Mucosa of stomach (tissue), 1 donor: ENCODE results near the gene FNBP1.
"Not testable (repeated sequence)": the region's sequence is repeated elsewhere in the genome, so short reads cannot be mapped to it uniquely, and the experiment has no call there.

ENCODE experiments used
- H3K27me3 ChIP-seq: one replicate; pipeline ENCODE4 v1.7.0; 2013; ENCODE audit warnings: mild to moderate bottlenecking, low read length; ENCODE audit not compliant: control insufficient read depth, insufficient read depth
- H3K36me3 ChIP-seq: one replicate; pipeline ENCODE4 v1.7.0; 2013; ENCODE audit warnings: low read length; ENCODE audit not compliant: control insufficient read depth, insufficient read depth
- H3K4me1 ChIP-seq: one replicate; pipeline ENCODE4 v1.7.0; 2013; ENCODE audit warnings: mild to moderate bottlenecking, low read length; ENCODE audit not compliant: control insufficient read depth, insufficient read depth
- H3K4me3 ChIP-seq: one replicate; pipeline ENCODE4 v1.7.0; 2013; ENCODE audit warnings: low read length
- H3K9ac ChIP-seq: one replicate; pipeline ENCODE4 v1.7.0; 2013; ENCODE audit warnings: mild to moderate bottlenecking, low read length, moderate library complexity
- H3K9me3 ChIP-seq: one replicate; pipeline ENCODE4 v1.7.0; 2013; ENCODE audit warnings: mild to moderate bottlenecking, low read length, moderate library complexity; ENCODE audit not compliant: control insufficient read depth
- donor health status: Pancreatic carcinoma.

FNBP1 gene

DNA sequence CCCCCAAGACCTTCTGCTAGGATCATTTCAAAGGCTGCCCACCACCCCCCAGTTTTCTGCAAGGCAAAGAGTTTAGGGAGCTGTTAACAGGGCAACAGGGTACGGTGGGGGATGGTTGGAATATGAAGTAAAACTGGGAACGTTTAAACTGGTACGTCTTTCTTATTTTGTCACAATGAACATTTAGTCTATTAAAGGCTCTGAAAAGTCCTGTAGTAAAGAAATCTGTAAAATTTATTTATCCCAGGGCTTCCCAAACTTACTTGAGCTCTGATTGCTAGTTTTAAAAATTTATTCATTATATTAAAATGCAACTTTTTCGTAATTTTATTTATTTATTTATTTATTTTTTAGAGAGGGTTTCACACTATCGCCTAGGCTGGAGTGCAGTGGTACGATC is 145.7 kb downstream of the FNBP1 start:
- Histone ChIP-seq H3K4me3 (no peak overlapping the region), H3K9ac (no peak overlapping the region), H3K4me1 (peaks cover 7% of the 10 kb centered on the region), H3K36me3 (no peaks in the 10 kb centered on the region), H3K27me3 (no peaks in the 10 kb centered on the region), H3K9me3 (no peaks in the 10 kb centered on the region)

DNA sequence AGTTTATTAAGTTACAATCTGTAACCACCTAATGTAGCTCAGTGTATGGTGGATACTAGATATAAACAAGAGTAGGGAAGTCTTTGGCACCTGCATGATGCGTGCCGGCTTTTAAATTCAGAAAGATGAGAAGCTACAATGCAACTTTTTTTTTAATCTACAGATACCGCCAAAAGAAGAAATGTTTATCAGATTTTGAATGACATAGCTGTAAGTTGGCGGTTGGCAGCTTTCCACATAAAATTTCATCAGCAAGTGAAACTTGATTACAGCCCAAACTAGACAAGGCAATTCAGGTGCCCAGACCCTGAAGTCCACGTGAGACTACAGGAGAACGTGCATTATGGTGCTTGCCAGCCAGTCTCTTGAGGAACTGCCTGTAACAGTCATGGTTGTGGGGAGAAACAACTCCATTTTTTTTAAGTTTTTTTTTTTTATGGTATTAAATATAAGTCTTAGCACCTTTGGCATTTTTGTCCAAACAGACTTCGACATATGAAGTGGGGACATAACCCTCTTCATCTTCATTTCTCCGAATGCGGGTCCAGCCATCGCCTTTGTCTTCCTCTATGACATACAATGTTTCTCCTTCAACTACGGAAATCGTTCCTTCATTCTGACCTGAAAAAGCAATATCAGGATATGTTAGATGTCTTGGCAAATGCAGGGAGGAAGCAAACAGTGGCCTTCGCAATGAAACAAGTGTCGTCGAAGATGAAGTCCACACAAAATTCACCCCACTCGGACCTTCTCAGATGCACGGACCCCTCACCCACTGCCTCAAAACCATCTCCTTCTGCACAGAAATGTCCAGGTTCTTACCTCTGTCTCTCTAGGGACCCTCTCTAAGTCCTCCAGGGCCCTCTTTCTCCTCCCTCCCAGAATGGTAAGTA is 147.4 kb downstream of the FNBP1 start:
- H3K9me3 ChIP-seq: no peaks in the 10 kb centered on the region

DNA sequence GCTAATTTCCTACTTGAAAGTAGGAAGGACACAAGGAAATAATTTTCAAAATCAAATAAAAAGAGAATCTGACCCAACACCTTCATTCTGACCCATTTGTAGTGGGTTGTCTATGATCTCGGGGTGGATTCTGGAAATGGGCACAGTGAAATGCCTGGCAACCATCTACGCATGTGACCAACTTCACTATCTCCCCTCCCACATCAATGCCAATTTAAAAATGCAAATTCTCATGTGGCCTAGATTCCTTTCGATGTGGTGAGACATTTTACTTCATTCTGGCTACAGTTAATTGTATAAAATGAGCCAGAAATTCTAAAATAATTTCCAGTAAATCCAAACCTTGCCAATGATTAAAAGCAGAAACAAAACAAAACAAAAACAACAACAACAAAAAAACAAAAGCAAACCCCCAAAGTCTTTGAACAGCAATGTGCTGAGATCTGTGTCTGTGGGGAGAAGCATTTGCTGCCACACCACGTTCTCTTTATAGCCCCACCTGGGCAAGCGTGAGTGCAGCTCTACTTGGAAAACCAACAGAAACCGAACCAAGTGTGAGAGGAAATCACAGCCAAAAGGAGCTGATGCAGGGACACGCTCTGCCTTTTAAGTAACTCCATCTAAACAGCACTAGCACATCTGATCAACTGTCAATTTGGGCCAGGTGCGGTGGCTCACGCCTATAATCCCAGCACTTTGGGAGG is 148.7 kb downstream of the FNBP1 start:
- no peaks in the 10 kb centered on the region for H3K36me3 ChIP-seq
- H3K9me3 ChIP-seq: no peaks in the 10 kb centered on the region
- H3K9ac ChIP-seq: no peak overlapping the region
- H3K4me3 ChIP-seq: no peak overlapping the region
- H3K27me3 ChIP-seq: no peaks in the 10 kb centered on the region
- peaks cover 7% of the 10 kb centered on the region for H3K4me1 ChIP-seq

More for the DNA sequence above, 147.4 kb downstream of the FNBP1 start:
- no peak overlapping the region for H3K9ac ChIP-seq
- peaks cover 7% of the 10 kb centered on the region for H3K4me1 ChIP-seq
- H3K36me3 ChIP-seq: no peaks in the 10 kb centered on the region
- no peak overlapping the region for H3K4me3 ChIP-seq
- no peaks in the 10 kb centered on the region for H3K27me3 ChIP-seq

DNA sequence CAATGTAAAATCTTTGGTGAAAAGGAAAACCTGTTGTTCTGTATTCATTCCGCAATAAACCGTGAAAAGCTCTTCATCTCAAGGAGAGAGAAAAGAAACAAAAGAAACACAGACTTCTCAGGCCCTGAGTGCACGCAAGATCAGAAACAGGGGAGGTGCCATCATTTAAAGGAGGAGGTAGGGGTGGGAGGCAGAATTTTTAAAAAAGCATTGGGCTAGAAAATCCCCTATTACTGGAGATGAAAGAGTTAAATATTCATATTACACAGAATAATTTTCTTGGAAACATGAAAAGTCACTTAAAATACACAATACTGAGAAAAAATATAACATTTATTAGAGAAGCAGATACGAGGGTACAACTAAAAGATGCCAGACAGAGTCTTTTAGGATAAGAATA is 151.4 kb downstream of the FNBP1 start:
- peaks cover 7% of the 10 kb centered on the region for H3K4me1 ChIP-seq
- no peak overlapping the region for H3K9ac ChIP-seq
- no peak overlapping the region for H3K4me3 ChIP-seq
- H3K9me3 ChIP-seq: no peaks in the 10 kb centered on the region
- H3K36me3 ChIP-seq: no peaks in the 10 kb centered on the region
- H3K27me3 ChIP-seq: no peaks in the 10 kb centered on the region

DNA sequence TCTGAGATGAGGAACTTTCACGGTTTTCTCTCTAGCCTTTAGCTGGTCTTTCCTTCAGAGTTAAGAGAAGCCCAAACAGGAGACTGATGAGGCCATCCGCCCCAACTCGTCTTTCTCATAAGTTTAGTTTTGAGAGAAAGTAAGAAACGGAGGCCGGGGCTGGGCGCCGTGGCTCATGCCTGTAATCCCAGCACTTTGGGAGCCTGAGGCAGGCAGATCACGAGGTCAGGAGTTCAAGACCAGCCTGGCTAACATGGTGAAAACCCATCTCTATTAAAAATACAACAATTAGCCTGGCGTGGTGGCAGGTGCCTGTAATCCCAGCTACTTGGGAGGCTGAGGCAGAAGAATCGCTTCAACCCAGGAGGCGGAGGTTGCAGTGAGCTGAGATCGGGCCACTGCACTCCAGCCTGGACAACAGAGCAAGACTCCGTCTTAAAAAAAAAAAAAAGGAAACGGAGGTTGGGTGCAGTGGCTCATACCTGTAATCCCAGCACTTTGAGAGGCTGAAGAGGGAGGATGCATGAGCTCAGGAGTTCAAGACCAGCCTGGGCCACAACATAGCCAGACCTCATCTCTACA is 152.2 kb downstream of the FNBP1 start:
- H3K9me3 ChIP-seq, H3K27me3 ChIP-seq, H3K36me3 ChIP-seq, H3K4me3 ChIP-seq: not testable (repeated sequence)
- Histone ChIP-seq H3K4me1 (peaks cover 12% of the 10 kb centered on the region), H3K9ac (peak overlapping the region; percentile 9)

DNA sequence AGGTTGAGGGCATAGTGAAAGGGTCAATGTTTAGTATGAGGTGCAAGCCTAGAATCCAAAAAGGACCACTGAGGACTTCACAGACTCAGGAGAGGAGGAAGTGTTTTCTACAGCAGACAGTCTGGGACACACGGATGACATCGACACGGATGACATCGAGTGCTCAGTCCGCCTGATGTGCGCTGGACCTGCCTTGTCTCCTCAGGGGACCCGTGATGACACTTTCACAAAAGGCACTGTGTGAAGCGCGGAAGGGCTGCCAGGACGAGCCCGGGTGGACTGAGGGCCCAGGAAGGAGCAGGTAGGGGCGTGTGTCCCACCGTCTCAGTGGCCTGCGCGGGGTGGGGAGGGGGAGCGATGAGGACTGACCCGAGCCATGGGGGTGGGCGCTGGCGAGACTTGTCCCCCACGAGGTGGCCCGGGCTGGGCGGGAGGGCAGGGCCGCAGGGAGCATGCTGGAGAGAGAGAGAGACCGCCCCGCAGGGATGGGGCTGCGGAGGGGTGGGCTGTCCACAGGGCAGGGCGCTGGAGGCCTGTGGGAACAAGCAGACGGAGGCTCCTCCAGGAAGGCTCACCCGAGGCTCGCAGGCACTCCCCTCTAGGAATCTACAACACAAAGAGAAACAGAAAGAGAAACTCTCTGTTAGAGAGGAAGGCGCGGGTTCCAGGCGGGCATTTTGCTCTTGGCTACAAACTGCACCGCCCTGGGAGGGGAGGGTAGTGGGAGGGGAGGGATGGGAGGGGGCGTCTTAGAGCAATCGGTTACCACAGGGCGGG is 152.9 kb downstream of the FNBP1 start:
- Histone ChIP-seq H3K9me3 (no peaks in the 10 kb centered on the region), H3K4me1 (peaks cover 18% of the 10 kb centered on the region), H3K9ac (no peak overlapping the region), H3K36me3 (no peaks in the 10 kb centered on the region), H3K27me3 (no peaks in the 10 kb centered on the region), H3K4me3 (no peak overlapping the region)

DNA sequence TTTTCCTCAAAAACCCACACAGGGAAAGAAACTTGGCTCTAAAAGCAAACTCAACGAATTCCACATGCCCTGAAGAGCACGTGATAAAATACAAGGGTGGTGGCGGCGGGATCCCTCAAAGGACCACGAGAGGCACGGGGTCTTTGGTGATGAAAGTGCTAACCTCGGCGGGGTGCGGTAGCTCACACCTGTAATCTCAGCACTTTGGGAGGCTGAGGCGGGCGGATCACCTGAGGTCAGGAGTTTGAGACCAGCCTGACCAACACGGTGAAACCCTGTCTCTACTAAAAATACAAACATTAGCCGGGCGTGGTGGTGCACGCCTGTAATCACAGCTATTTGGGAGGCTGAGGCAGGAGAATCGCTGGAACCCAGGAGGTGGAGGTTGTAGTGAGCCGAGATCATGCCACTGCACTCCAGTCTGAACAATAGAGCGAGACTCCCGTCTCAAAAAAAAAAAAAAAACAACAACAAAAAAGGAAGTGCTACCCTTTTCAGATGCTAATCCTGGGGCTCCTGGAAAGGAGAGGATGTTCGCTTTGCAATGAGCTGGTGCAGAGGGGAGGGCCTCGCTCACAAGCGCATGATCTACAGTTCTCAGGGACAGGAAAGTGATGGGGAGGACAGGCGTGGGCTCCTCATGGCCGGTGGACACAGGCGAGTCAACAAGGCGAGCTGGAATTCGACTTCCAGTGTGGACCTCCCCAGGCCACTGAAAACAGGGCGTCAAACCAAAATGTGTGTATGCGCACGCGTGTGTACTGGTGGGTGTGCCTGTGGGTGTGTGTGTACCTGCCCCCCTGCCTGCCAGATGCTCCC is 153.7 kb downstream of the FNBP1 start:
- Histone ChIP-seq H3K4me1 (peaks cover 25% of the 10 kb centered on the region), H3K27me3 (no peaks in the 10 kb centered on the region), H3K9ac (no peak overlapping the region), H3K4me3 (no peak overlapping the region), H3K36me3 (no peaks in the 10 kb centered on the region), H3K9me3 (no peaks in the 10 kb centered on the region)

DNA sequence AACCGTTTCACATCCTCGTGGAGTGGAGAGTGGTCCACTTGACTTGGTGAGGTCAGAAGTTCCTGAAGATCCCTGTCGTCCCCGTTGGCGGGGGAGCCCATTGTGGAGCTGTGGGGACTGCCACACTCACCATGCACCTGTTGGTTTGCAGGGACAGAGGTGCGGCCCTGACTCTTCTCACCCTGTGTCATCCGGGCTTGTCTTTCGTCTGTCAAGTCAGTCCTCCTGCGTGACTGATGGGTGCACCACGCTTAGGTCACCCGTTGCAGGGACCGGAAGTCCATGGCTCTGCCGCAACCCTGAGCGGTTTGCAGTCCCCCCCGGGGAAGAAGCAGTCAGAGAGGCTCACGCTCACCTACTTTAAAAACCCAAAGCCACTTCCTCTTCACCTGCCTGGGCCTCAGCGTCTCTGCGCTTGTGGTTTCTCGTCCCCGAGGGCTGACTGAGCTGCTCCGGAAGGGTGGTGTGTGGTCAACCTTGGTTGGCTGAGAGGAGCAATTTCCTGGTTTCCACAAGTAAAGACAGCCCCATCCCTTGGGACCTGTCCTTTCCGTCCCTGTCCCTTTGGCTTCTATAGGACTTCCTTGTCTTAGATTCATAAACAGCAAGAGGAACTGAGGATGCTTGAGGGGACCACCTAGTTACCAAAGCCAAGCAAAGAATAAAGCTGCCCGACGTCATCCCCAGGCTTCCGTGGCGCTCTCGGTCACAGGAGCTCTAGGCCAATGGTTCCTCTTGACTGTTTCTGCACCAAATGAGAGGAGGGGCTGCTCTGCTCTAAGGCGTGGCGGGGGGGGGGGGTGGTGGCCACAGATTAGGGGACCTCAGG is 154.5 kb downstream of the FNBP1 start:
- peaks cover 31% of the 10 kb centered on the region for H3K4me1 ChIP-seq
- no peaks in the 10 kb centered on the region for H3K36me3 ChIP-seq
- H3K27me3 ChIP-seq: no peaks in the 10 kb centered on the region
- no peak overlapping the region for H3K4me3 ChIP-seq
- H3K9ac ChIP-seq: no peak overlapping the region
- no peaks in the 10 kb centered on the region for H3K9me3 ChIP-seq

DNA sequence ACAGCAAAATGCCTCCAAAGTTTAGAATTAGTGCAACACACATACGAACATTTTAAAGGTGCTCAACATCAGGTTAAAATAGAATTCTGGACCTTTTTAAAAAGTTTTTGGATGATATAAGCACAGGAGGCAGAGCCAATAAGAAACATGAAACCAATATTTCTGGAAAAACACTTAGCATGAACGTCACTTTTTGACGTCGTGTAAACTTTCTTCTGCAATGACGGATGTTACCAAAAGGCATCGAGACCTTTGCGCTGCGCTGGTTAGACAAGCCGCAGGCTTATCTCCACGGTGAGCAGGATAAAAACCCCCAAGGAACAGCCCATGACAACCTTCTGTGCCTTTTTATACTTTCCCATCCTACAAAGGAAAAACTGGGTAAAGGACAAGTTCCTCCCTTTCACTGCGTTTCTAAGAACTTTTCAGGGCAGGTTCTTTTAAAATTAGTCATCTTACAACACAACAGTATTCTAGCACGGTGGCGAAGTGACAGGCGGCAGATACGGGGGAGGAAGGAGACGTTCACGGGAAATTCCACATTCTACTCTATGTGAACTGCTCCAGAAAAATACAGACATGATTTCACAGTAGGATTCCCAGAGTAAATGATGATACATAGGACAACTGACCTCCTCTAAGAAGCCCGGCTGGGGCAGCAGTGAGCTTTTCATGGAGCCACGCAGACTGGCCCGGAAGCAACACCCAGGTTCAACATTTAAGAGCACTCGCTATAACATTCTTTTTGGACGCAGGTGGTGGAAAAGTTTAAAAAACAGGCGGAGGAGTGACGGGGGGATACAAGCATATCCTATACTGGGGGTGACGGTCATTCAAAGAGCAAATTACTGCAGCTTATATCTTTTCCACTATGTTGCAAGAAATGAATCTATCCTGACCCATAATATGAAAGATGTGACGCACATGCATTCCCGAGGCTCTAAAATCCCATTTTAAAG is 155.4 kb downstream of the FNBP1 start:
- Histone ChIP-seq H3K27me3 (no peaks in the 10 kb centered on the region), H3K4me3 (no peak overlapping the region), H3K4me1 (peaks cover 28% of the 10 kb centered on the region), H3K9ac (no peak overlapping the region), H3K36me3 (no peaks in the 10 kb centered on the region), H3K9me3 (no peaks in the 10 kb centered on the region)
